Ovary (tissue), 9 donors: ENCODE results near the gene KDM6A. TPM values are rescaled to one million over a fixed set of nuclear protein-coding genes. Genes with fewer than 3 reads are reported as not detected.

Source experiments
- DNase-seq, 5 donors: peaks; one replicate each; pipeline ENCODE4 v3.0.0-alpha.2; 2019 to 2020
- H3K27ac ChIP-seq, 2 donors: fragments of 200-600 bp; one replicate each; pipeline versions ENCODE4 v1.5.1 to v1.8.0; 2019 to 2022
- H3K27me3 ChIP-seq: fragments of 200-600 bp; one replicate; pipeline ENCODE4 v1.8.0; 2022
- H3K36me3 ChIP-seq: fragments of 200-600 bp; sonication (generic); one replicate; pipeline ENCODE4 v1.5.1; 2019
- H3K4me1 ChIP-seq: one replicate; pipeline ENCODE4 v1.8.1; 2013; ENCODE audit warnings: mild to moderate bottlenecking, moderate library complexity; ENCODE audit not compliant: insufficient read depth
- H3K4me3 ChIP-seq: fragments of 200-600 bp; sonication (generic); one replicate; pipeline ENCODE4 v1.5.1; 2017
- H3K9me3 ChIP-seq, 2 donors: fragments of 200-600 bp in 1 of 2; sonication (generic) in 1 of 2; one replicate each; pipeline versions ENCODE4 v1.5.1 to v1.8.1; 2013 to 2019; ENCODE audit warnings: mild to moderate bottlenecking in 1 of 2, moderate library complexity in 1 of 2
- CTCF ChIP-seq, 3 donors: fragments of 450-650 bp in 2 of 3; fragments of 200-600 bp in 1 of 3; IDR thresholded peaks; one replicate each; pipeline versions ENCODE4 v1.5.1 to v1.8.0; 2016 to 2022; ENCODE audit warnings: antibody characterized with exemption in 3 of 3, mild to moderate bottlenecking in 1 of 3
- EP300 ChIP-seq: sonication (generic); formaldehyde crosslinking; IDR thresholded peaks from one replicate; pipeline ENCODE4 v1.6.1; 2017; ENCODE audit warnings: antibody characterized with exemption
- POLR2A ChIP-seq: fragments of 450-650 bp; IDR thresholded peaks from one replicate; pipeline ENCODE4 v1.6.1; 2017; ENCODE audit warnings: antibody characterized with exemption, mild to moderate bottlenecking, moderate library complexity
- WGBS, 3 donors: extraction: QIAGEN DNeasy Blood & Tissue Kit in 1 of 3; methylation state at CpG; one replicate each; pipeline versions ENCODE4 v1.1.5 to v1.1.7; 2013 to 2017; 5-methylcytosine and 5-hydroxymethylcytosine counted together
- intact Hi-C, 4 donors: fragments of 100-400 bp; cut with DNase I; formaldehyde crosslinking; loops; one replicate each; pipeline versions ENCODE4 v1.11.0 to v1.15.1; 2022 to 2023
- polyA plus RNA-seq, 2 donors: library from polyadenylated mRNA; stranded (reverse); fragments of 200-250 nt in 1 of 2; fragments of 350-450 nt in 1 of 2; fragmentation: Illumina TruSeq in 1 of 2; extraction: RNeasy Lipid Tissue Mini Kit (QIAGEN cat#74804) in 1 of 2; gene quantifications; one replicate each; pipeline ENCODE4 v1.2.3, GENCODE V29; 2013 to 2014
- total RNA-seq, 7 donors: library from RNA; depleted of rRNA in 2 of 7; stranded (reverse); fragments of >200 nt in 2 of 7; fragmentation: NEBNext Ultra II Directional in 3 of 7; extraction: Animal tissue kit (Norgen Biotek cat#: 25700) in 3 of 7; gene quantifications; one replicate each; pipeline versions ENCODE4 v1.1.0 to v1.2.4, GENCODE V29; 2016 to 2023
- donor health status: DM: no; HTN: no; CAD: no; lungs with moderate emphysema.
- donor health status: DM: no; HTN: no; CAD: no.
- donor health status: Bipolar disorder and iron deficiency.
- donor health status: DM: yes; HTN: yes; CAD: no.
- donor health status: DM: no; HTN: no; CAD: no.
- donor health status: DM: yes; HTN: yes; CAD: no.

KDM6A gene
- total and polyA plus RNA-seq, 9 donors: 19.8 to 56.2 (median 42.1) TPM

GRCh38 chrX:44903830-44904530 is 31.0 kb downstream of the KDM6A start:
- 39 to 58% (median 48%) methylated on average over 4 of the region's 4 CpGs for WGBS, 3 donors
- H3K36me3 ChIP-seq: no peaks in the 10 kb centered on the region
- intact Hi-C loops: no loop called here
- no peaks in the 10 kb centered on the region for H3K9me3 ChIP-seq
- H3K27me3 ChIP-seq: no peaks in the 10 kb centered on the region
- no peak for DNase-seq
- peaks cover 8% of the 10 kb centered on the region for H3K4me1 ChIP-seq
- H3K4me3 ChIP-seq: no peak overlapping the region
- H3K27ac ChIP-seq: no peak overlapping the region
- TF ChIP-seq POLR2A (no peak), EP300 (no peak), CTCF (IDR thresholded peaks at IDR 0.05) (no peak)

GRCh38 chrX:44904542-44905115 is 31.6 kb downstream of the KDM6A start:
- WGBS, 3 donors: 27 to 34% (median 30%) methylated on average over 4 of the region's 4 CpGs
- Histone ChIP-seq H3K27me3 (no peaks in the 10 kb centered on the region), H3K27ac (no peak overlapping the region), H3K4me1 (peaks cover 8% of the 10 kb centered on the region), H3K9me3 (no peaks in the 10 kb centered on the region), H3K4me3 (no peak overlapping the region), H3K36me3 (no peaks in the 10 kb centered on the region)
- TF ChIP-seq CTCF (IDR thresholded peaks at IDR 0.05): no peak
- no peak for TF ChIP-seq POLR2A
- no peak for DNase-seq
- intact Hi-C loops: no loop called here

GRCh38 chrX:44906041-44906440 is 33.1 kb downstream of the KDM6A start:
- no peaks in the 10 kb centered on the region for H3K36me3 ChIP-seq
- 94 to 96% (median 94%) methylated on average over 3 of the region's 3 CpGs for WGBS, 3 donors
- no peaks in the 10 kb centered on the region for H3K9me3 ChIP-seq
- H3K27me3 ChIP-seq: no peaks in the 10 kb centered on the region
- no peak overlapping the region for H3K27ac ChIP-seq
- intact Hi-C loops: no loop called here
- peaks cover 8% of the 10 kb centered on the region for H3K4me1 ChIP-seq
- no peak for DNase-seq
- no peak for TF ChIP-seq EP300
- TF ChIP-seq CTCF (IDR thresholded peaks at IDR 0.05): no peak
- no peak for TF ChIP-seq POLR2A
- no peak overlapping the region for H3K4me3 ChIP-seq

GRCh38 chrX:44906542-44906941 is 33.6 kb downstream of the KDM6A start:
- Histone ChIP-seq H3K27me3 (no peaks in the 10 kb centered on the region), H3K36me3 (no peaks in the 10 kb centered on the region), H3K4me1 (peaks cover 8% of the 10 kb centered on the region), H3K27ac (no peak overlapping the region), H3K4me3 (no peak overlapping the region), H3K9me3 (no peaks in the 10 kb centered on the region)
- TF ChIP-seq EP300 (no peak), CTCF (IDR thresholded peaks at IDR 0.05) (no peak), POLR2A (no peak)
- intact Hi-C loops: no loop called here
- DNase-seq: no peak
- 97 to 99% (median 98%) methylated on average over 6 of the region's 6 CpGs for WGBS, 3 donors
